ENCODE measurements around the gene COL13A1. TPM values are rescaled to one million over a fixed set of nuclear protein-coding genes. Genes with fewer than 3 reads are reported as not detected.

COL13A1 gene
- total and polyA plus RNA-seq, 11 donors = 1.0 to 4.0 (median 1.7) TPM

DNA sequence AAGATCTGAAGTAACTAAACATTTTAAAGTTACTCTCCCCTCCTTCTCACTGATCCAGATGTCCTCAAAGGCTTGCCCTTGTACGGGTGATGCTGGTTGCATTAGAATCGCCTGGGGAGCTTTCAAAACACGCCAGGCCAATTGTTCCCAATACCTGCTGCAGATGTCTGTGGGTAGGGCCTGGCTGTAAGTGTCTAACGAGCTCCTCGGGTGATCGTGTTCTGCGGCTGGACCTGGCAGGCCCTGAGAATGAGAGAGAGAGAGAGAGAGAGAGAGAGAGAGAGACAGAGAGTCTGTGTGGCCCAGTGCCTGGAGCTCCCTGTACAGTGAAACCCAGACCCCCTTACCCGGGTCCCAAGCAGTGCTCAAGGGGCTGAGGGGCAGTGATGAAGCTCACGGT, 8.4 kb downstream of the COL13A1 start:
- no peaks in the 10 kb centered on the region for H3K36me3 ChIP-seq
- no peaks in the 10 kb centered on the region for H3K9me3 ChIP-seq
- H3K4me3 ChIP-seq = no peak overlapping the region
- H3K27ac ChIP-seq = no peak overlapping the region
- DNase-seq (no peak), ATAC-seq (peak in 1 of 4 donors; percentile 17)
- H3K4me1 ChIP-seq = no peaks in the 10 kb centered on the region
- WGBS, 4 donors = 76 to 85% (median 77%) methylated on average over 9 of the region's 9 CpGs
- intact Hi-C loops (cut with DNase I) = no loop called here
- no peaks in the 10 kb centered on the region for H3K27me3 ChIP-seq
- TF ChIP-seq, protein P1, sequence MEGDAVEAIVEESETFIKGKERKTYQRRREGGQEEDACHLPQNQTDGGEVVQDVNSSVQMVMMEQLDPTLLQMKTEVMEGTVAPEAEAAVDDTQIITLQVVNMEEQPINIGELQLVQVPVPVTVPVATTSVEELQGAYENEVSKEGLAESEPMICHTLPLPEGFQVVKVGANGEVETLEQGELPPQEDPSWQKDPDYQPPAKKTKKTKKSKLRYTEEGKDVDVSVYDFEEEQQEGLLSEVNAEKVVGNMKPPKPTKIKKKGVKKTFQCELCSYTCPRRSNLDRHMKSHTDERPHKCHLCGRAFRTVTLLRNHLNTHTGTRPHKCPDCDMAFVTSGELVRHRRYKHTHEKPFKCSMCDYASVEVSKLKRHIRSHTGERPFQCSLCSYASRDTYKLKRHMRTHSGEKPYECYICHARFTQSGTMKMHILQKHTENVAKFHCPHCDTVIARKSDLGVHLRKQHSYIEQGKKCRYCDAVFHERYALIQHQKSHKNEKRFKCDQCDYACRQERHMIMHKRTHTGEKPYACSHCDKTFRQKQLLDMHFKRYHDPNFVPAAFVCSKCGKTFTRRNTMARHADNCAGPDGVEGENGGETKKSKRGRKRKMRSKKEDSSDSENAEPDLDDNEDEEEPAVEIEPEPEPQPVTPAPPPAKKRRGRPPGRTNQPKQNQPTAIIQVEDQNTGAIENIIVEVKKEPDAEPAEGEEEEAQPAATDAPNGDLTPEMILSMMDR (IDR thresholded peaks at IDR 0.05) = no peak
- no peak for TF ChIP-seq POLR2A (IDR thresholded peaks at IDR 0.05)

DNA sequence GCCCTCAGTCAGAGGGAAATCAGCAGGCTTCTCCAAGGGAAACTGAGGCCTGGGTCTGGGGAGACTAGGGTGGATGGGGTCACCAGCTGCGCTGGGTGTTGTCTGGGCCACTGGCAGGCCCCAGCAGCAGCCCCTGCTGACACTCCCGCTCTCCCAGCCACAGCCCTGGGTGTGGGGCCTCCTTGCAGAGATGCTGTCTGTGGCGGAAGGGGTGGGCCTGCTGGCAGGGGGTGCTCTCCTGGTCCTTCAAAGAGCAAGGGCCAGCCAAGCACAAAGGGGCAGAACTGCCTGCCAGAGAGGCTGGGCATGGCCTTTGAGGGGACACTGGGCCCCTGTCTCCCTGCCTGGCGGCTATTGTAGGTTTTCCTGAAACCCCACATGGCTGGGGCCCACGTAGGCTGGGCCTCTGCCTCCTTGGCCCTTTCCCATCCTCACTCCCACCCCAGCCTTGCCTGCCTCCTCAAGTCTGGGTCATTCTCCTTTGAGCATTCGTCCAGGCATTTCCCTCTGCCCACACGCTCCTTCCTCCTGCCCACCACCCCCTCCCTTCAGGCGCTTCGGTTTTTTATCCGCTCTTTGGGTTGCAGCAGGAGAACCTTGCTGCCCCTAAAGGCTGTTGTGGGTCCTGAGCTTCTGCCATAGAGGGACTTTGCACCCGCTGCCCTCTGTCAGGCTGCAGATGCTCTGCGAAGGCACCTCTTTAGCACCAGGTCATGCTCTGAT, 9.1 kb downstream of the COL13A1 start:
- Histone ChIP-seq H3K9me3 (no peaks in the 10 kb centered on the region), H3K4me1 (no peaks in the 10 kb centered on the region), H3K4me3 (no peak overlapping the region), H3K27ac (no peak overlapping the region), H3K36me3 (no peaks in the 10 kb centered on the region), H3K27me3 (no peaks in the 10 kb centered on the region)
- 87 to 91% (median 88%) methylated on average over 9 to 12 of the region's 12 CpGs for WGBS, 4 donors
- ATAC-seq = no peak
- DNase-seq = no peak
- intact Hi-C loops (cut with DNase I) = no loop called here
- TF ChIP-seq POLR2A (IDR thresholded peaks at IDR 0.05) = no peak
- TF ChIP-seq, protein P1 (IDR thresholded peaks at IDR 0.05) = no peak

DNA sequence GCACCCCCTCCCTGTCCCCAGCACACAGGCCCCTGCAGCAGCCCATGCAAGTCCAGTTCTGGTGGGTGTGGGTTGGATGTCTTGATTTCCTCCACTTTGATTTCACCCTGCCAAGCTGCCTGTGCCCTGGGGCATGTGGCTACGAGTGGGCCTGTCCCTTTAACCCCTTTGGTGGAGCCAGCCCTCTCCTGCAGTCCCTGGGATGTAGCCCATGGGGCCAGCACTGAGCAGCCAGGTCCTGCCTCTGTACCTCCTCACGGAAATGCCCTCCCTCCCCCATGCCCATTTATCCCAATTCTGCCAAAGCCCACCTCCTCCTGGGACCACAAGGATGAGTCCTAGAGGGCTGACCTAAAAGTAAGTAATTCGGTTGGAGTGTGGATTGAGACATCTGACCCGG, 11.9 kb downstream of the COL13A1 start:
- intact Hi-C loops (cut with DNase I) = no loop called here
- Histone ChIP-seq H3K4me3 (no peak overlapping the region), H3K36me3 (no peaks in the 10 kb centered on the region), H3K27ac (no peak overlapping the region), H3K9me3 (no peaks in the 10 kb centered on the region), H3K27me3 (no peaks in the 10 kb centered on the region), H3K4me1 (peaks cover 0 to 17% (median 0%) of the 10 kb centered on the region in 12 donors)
- TF ChIP-seq POLR2A (IDR thresholded peaks at IDR 0.05) = no peak
- TF ChIP-seq, protein P1 (IDR thresholded peaks at IDR 0.05) = no peak
- ATAC-seq (no peak), DNase-seq (no peak)
- WGBS, 4 donors = 82 to 92% (median 86%) methylated on average over 4 of the region's 4 CpGs

DNA sequence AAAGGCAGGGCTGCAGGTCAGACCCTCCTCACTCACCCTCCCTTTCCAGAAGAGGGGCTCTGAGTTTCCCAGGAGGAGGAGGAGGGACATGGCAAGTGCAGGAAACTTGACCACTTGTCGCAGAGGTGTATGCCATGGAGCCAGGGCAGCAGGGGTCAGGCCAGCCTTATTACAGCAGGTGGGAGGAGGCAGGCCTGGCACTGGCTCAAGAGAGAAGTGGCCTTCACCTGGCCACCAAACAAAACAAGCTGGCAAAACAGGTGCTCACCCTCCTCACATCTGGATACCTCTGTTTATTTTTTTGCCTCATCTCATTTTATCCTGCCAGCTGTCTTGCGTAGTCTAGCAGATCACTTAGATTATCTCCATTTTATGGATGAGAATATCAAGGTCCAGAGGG, 12.5 kb downstream of the COL13A1 start:
- Histone ChIP-seq H3K36me3 (no peaks in the 10 kb centered on the region), H3K4me1 (peaks cover 0 to 17% (median 0%) of the 10 kb centered on the region in 12 donors), H3K9me3 (no peaks in the 10 kb centered on the region), H3K27me3 (no peaks in the 10 kb centered on the region), H3K4me3 (no peak overlapping the region), H3K27ac (no peak overlapping the region)
- WGBS, 4 donors = 91 to 96% (median 94%) methylated on average over 2 of the region's 2 CpGs
- TF ChIP-seq, protein P1 (IDR thresholded peaks at IDR 0.05) = no peak
- no peak for TF ChIP-seq POLR2A (IDR thresholded peaks at IDR 0.05)
- ATAC-seq (no peak), DNase-seq (no peak)
- intact Hi-C loops (cut with DNase I) = no loop called here
